Measurements from ENCODE around the gene RSPRY1. TPM values are rescaled to one million over a fixed set of nuclear protein-coding genes. Genes with fewer than 3 reads are reported as not detected.

Gene RSPRY1
- total RNA-seq, 1 donor from 2014 or later = 14.0 TPM

- no peaks in the 10 kb centered on the region for H3K27me3 ChIP-seq (ENCODE audit: low read depth)
- H3K36me3 ChIP-seq = peaks cover 45% of the 10 kb centered on the region
- H3K9me3 ChIP-seq (replicated peaks) = no peaks in the 10 kb centered on the region
- TF ChIP-seq CTCF (IDR thresholded peaks at IDR 0.05; ENCODE audit: borderline replicate concordance) = no peak
- no peak for DNase-seq
- H3K4me1 ChIP-seq = peaks cover 29% of the 10 kb centered on the region
- H3K27ac ChIP-seq (replicated peaks) = no peak overlapping the region
- no peak overlapping the region for H3K4me3 ChIP-seq
- intact Hi-C loops (cut with micrococcal nuclease) = loop anchor here (10.0 kb wide), 1 partner anchor 738 kb away; no protein-coding TSS in a partner anchor
These were observed 56.5 kb downstream of the RSPRY1 start for GRCh38 chr16:57242650-57243049.

GRCh38 chr16:57244463-57244766 lies 58.3 kb downstream of the RSPRY1 start:
- no peak for TF ChIP-seq CTCF (IDR thresholded peaks at IDR 0.05; ENCODE audit: borderline replicate concordance)
- Histone ChIP-seq H3K27me3 (ENCODE audit: low read depth) (no peaks in the 10 kb centered on the region), H3K9me3 (replicated peaks) (no peaks in the 10 kb centered on the region), H3K36me3 (peaks cover 45% of the 10 kb centered on the region), H3K4me3 (peak overlapping the region; percentile 95), H3K4me1 (peaks cover 29% of the 10 kb centered on the region), H3K27ac (replicated peaks) (peak overlapping the region; percentile 98)
- no peak for DNase-seq
- intact Hi-C loops (cut with micrococcal nuclease) = loop anchor here (10.0 kb wide), 1 partner anchor 740 kb away; no protein-coding TSS in a partner anchor

- H3K36me3 ChIP-seq = peaks cover 45% of the 10 kb centered on the region
- TF ChIP-seq CTCF (IDR thresholded peaks at IDR 0.05; ENCODE audit: borderline replicate concordance) = no peak
- peak within 1 kb of the TSS; percentile 98 for H3K27ac ChIP-seq (replicated peaks)
- DNase-seq = peak; percentile 99
- intact Hi-C loops (cut with micrococcal nuclease) = loop anchor here (5.0 to 10.0 kb wide), 2 partner anchors 52 to 740 kb away; no protein-coding TSS in a partner anchor
- no peaks in the 10 kb centered on the region for H3K27me3 ChIP-seq (ENCODE audit: low read depth)
- no peaks in the 10 kb centered on the region for H3K9me3 ChIP-seq (replicated peaks)
- peaks cover 29% of the 10 kb centered on the region for H3K4me1 ChIP-seq
- peak within 1 kb of the TSS; percentile 95 for H3K4me3 ChIP-seq
These were observed 58.8 kb downstream of the RSPRY1 start, which contains the start of gene ARL2BP for GRCh38 chr16:57244767-57245471. Gene ARL2BP, plus strand, starts transcription at chr16:57245259. Its CDS starts 109 bp downstream, at chr16:57245368.

GRCh38 chr16:57245472-57246113 lies 59.5 kb downstream of the RSPRY1 start:
- peak; percentile 47 for DNase-seq
- TF ChIP-seq CTCF (IDR thresholded peaks at IDR 0.05; ENCODE audit: borderline replicate concordance) = no peak
- intact Hi-C loops (cut with micrococcal nuclease) = loop anchor here (5.0 to 10.0 kb wide), 2 partner anchors 52 to 741 kb away; no protein-coding TSS in a partner anchor
- Histone ChIP-seq H3K27me3 (ENCODE audit: low read depth) (no peaks in the 10 kb centered on the region), H3K9me3 (replicated peaks) (no peaks in the 10 kb centered on the region), H3K36me3 (peaks cover 45% of the 10 kb centered on the region), H3K4me1 (peaks cover 29% of the 10 kb centered on the region), H3K4me3 (peak overlapping the region; percentile 95), H3K27ac (replicated peaks) (peak overlapping the region; percentile 98)

GRCh38 chr16:57251352-57251751 lies 65.2 kb downstream of the RSPRY1 start:
- no peak for DNase-seq
- no peaks in the 10 kb centered on the region for H3K9me3 ChIP-seq (replicated peaks)
- no peak overlapping the region for H3K4me3 ChIP-seq
- H3K4me1 ChIP-seq = peaks cover 11% of the 10 kb centered on the region
- H3K27me3 ChIP-seq (ENCODE audit: low read depth) = no peaks in the 10 kb centered on the region
- intact Hi-C loops (cut with micrococcal nuclease) = no loop called here
- no peak for TF ChIP-seq CTCF (IDR thresholded peaks at IDR 0.05; ENCODE audit: borderline replicate concordance)
- no peak overlapping the region for H3K27ac ChIP-seq (replicated peaks)
- H3K36me3 ChIP-seq = peaks cover 100% of the 10 kb centered on the region

Data from left ventricle myocardium inferior (tissue), 1 donor.